IMR-90 (cell line): Measurements from ENCODE around the gene ZNF609. TPM values are rescaled to one million over a fixed set of nuclear protein-coding genes. Genes with fewer than 3 reads are reported as not detected.

Source experiments
- ATAC-seq: fragments of 200-7000 bp; cut with Tn5 transposase; 2 replicates; pipeline ENCODE4 v1.9.1; 2020; ENCODE audit warnings: low read depth, mild to moderate bottlenecking, moderate library complexity
- BruUV-seq: library from RNA; stranded (reverse); fragments of 400-500 nt; replicated peaks from 2 replicates; lab custom pipeline; 2021; lab: Mats Ljungman, UMichigan
- CTCF ChIA-PET: fragments of 300-600 bp; formaldehyde crosslinking; extraction: SDS; loops from one replicate; lab custom pipeline; 2021; ENCODE audit warnings: antibody characterized with exemption; lab: Yijun Ruan, JAX
- POLR2A ChIA-PET: fragments of 300-600 bp; sonication (Branson Sonifier 250); formaldehyde crosslinking; loops from one replicate; lab custom pipeline; 2022; ENCODE audit warnings: antibody characterized with exemption; ENCODE audit not compliant: unreplicated experiment; lab: Charles Lee
- DNase-seq: peaks from one replicate; pipeline ENCODE4 v3.0.0; 2013
- H2AFZ ChIP-seq: replicated peaks from 2 replicates; pipeline ENCODE3; 2013; ENCODE audit warnings: low read length, mild to moderate bottlenecking; ENCODE audit not compliant: poor library complexity
- H2AK5ac ChIP-seq: 2 replicates; pipeline ENCODE4 v1.6.1; 2013; ENCODE audit warnings: low read depth, low read length, inconsistent platforms
- H2AK9ac ChIP-seq: replicated peaks from 2 replicates; pipeline ENCODE3; 2013; ENCODE audit warnings: mild to moderate bottlenecking, low read depth, low read length, moderate library complexity; ENCODE audit not compliant: poor library complexity
- H2BK120ac ChIP-seq: 2 replicates; pipeline ENCODE4 v1.6.1; 2013; ENCODE audit warnings: low read depth, low read length, inconsistent platforms
- H2BK15ac ChIP-seq: 3 replicates; pipeline ENCODE4 v1.6.1; 2013; ENCODE audit warnings: low read depth, low read length, inconsistent platforms
- H2BK20ac ChIP-seq: 2 replicates; pipeline ENCODE4 v1.6.1; 2013; ENCODE audit warnings: low read depth, mild to moderate bottlenecking, inconsistent platforms, low read length, moderate library complexity
- H2BK5ac ChIP-seq: 2 replicates; pipeline ENCODE4 v1.6.1; 2013; ENCODE audit warnings: mild to moderate bottlenecking, low read depth, low read length, inconsistent platforms; ENCODE audit not compliant: poor library complexity, severe bottlenecking
- H3K14ac ChIP-seq: replicated peaks from 2 replicates; pipeline ENCODE4 v1.6.1; 2013; ENCODE audit warnings: low read depth, low read length, inconsistent platforms
- H3K18ac ChIP-seq: 2 replicates; pipeline ENCODE4 v1.6.1; 2013; ENCODE audit warnings: low read depth, low read length, control low read depth
- H3K23ac ChIP-seq: 2 replicates; pipeline ENCODE4 v1.6.1; 2013; ENCODE audit warnings: low read depth, low read length, inconsistent platforms
- H3K27ac ChIP-seq: 2 replicates; pipeline ENCODE4 v1.5.1; 2013; ENCODE audit warnings: mild to moderate bottlenecking, control low read depth, low read length; ENCODE audit not compliant: insufficient read depth
- H3K27me3 ChIP-seq: 2 replicates; pipeline ENCODE4 v1.6.1; 2013; ENCODE audit warnings: low read length; ENCODE audit not compliant: control insufficient read depth, insufficient read depth
- H3K36me3 ChIP-seq: 2 replicates; pipeline ENCODE4 v1.6.1; 2013; ENCODE audit warnings: low read length, mixed read lengths; ENCODE audit not compliant: control insufficient read depth, insufficient read depth
- H3K4ac ChIP-seq: 2 replicates; pipeline ENCODE4 v1.6.1; 2013; ENCODE audit warnings: low read depth, low read length, inconsistent platforms
- H3K4me1 ChIP-seq: 2 replicates; pipeline ENCODE4 v1.6.1; 2013; ENCODE audit warnings: low read length, mixed read lengths; ENCODE audit not compliant: control insufficient read depth, insufficient read depth
- H3K4me2 ChIP-seq: 2 replicates; pipeline ENCODE4 v1.6.1; 2013; ENCODE audit warnings: low read depth, mild to moderate bottlenecking, control low read depth, low read length, moderate library complexity
- H3K4me3 ChIP-seq: 2 replicates; pipeline ENCODE4 v1.5.1; 2013; ENCODE audit warnings: low read depth, mild to moderate bottlenecking, control low read depth, low read length, moderate library complexity; ENCODE audit not compliant: insufficient read depth
- H3K56ac ChIP-seq: 2 replicates; pipeline ENCODE4 v1.6.1; 2013; ENCODE audit warnings: low read length, inconsistent platforms; ENCODE audit not compliant: insufficient read depth; ENCODE audit errors: extremely low read depth
- H3K79me1 ChIP-seq, 2 experiments: 2 replicates each; pipeline ENCODE4 v1.6.1; 2013; ENCODE audit warnings: low read length in 2 of 2, inconsistent platforms in 1 of 2, low read depth in 1 of 2
- H3K9ac ChIP-seq: 2 replicates; pipeline ENCODE4 v1.6.1; 2013; ENCODE audit warnings: low read depth, low read length, control low read depth
- H3K9me1 ChIP-seq: 2 replicates; pipeline ENCODE4 v1.6.1; 2013; ENCODE audit warnings: low read length, inconsistent platforms; ENCODE audit not compliant: insufficient read depth
- H3K9me3 ChIP-seq: 2 replicates; pipeline ENCODE4 v1.6.1; 2013; ENCODE audit warnings: low read length; ENCODE audit not compliant: control insufficient read depth, insufficient read depth
- H4K20me1 ChIP-seq: 2 replicates; pipeline ENCODE4 v1.6.1; 2013; ENCODE audit warnings: low read length, inconsistent platforms; ENCODE audit not compliant: insufficient read depth
- H4K5ac ChIP-seq: 2 replicates; pipeline ENCODE4 v1.6.1; 2013; ENCODE audit warnings: mild to moderate bottlenecking, low read depth, low read length, control low read depth
- H4K8ac ChIP-seq, 2 experiments: 2 replicates each; pipeline ENCODE4 v1.6.1; 2013; ENCODE audit warnings: low read depth in 2 of 2, low read length in 2 of 2, control low read depth in 1 of 2, inconsistent platforms in 1 of 2
- H4K91ac ChIP-seq: 2 replicates; pipeline ENCODE4 v1.6.1; 2013; ENCODE audit warnings: low read depth, low read length, inconsistent platforms; ENCODE audit not compliant: insufficient read depth
- CEBPB ChIP-seq: IDR thresholded peaks from 2 replicates; pipeline ENCODE4 v1.6.1; 2012; ENCODE audit warnings: low read depth, low read length, improper control_type of control experiment
- CTCF ChIP-seq: conservative IDR thresholded peaks from 2 replicates; pipeline ENCODE4 v1.5.1; 2012; ENCODE audit warnings: mild to moderate bottlenecking, low read depth, low read length, improper control_type of control experiment
- WGBS, 2 experiments: methylation state at CpG; one replicate each; pipeline versions ENCODE4 v1.1.5 to v1.1.7; 2013; ENCODE audit warnings: missing lambda C conversion rate in 2 of 2; ENCODE audit not compliant: insufficient read length in 1 of 2; ENCODE audit errors: extremely low coverage in 2 of 2; 5-methylcytosine and 5-hydroxymethylcytosine counted together
- dilution Hi-C: fragments of 300-500 bp; cut with HindIII; formaldehyde crosslinking; loops from one replicate; pipeline ENCODE4 v1.14.3; 2018; ENCODE audit warnings: low sequenced_read_pairs; ENCODE audit not compliant: unreplicated experiment
- in situ Hi-C: fragments of 300-500 bp; cut with MboI; formaldehyde crosslinking; loops from 3 replicates; pipeline ENCODE4 v1.14.3; 2019; ENCODE audit warnings: low sequenced_read_pairs, inconsistent platforms, mixed read lengths
- intact Hi-C: fragments of 100-400 bp; cut with micrococcal nuclease; formaldehyde crosslinking; loops from 2 replicates; pipeline ENCODE4 v1.10.0; 2022
- polyA plus RNA-seq, 3 experiments: library from polyadenylated mRNA; depleted of rRNA; stranded (reverse); fragments of >200 nt; gene quantifications; 2 replicates each; pipeline ENCODE4 v1.2.3, GENCODE V29; 2012; ENCODE audit warnings: low replicate concordance in 1 of 3
- total RNA-seq: library from RNA; depleted of rRNA; stranded (reverse); fragments of >200 nt; gene quantifications from 2 replicates; pipeline ENCODE4 v1.2.3, GENCODE V29; 2012

ZNF609 gene
- total and polyA plus RNA-seq, 2 of the 4 experiments (the other 2 are of a cell fraction) = 10.4 to 12.5 TPM

DNA sequence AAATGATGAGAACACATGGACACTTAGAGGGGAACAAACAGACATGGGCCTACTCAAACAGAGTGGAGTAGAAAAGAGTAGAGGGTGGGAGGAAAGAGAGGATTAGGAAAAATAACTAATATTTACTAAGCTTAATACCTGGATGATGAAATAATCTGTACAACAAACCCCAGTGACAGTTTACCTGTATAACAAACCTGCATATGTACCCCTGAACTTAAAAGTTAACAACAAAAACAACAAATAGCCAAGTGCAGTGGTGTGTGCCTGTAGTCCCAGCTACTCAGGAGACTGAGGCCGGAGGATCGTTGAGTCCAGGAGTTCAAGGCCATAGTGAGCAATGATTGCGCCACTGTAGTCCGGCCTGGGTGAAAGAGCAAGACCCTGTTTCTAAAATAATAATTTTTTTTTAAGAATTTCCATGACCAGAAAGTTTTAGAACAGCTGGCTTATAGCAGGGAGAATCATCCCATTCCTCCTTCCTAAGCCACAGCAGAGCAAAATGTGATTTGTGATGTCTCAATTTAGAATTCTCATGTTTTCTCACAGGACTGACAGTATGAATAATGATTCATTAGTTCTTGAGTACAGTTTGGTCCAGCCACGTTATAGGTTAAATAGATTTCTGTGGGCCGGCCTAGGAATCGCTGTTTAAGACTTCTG lies 150.0 kb downstream of the ZNF609 start:
- H3K4me1 ChIP-seq = no peaks in the 10 kb centered on the region; the same call in 1 of the 2 replicates
- H3K14ac ChIP-seq = no peak overlapping the region
- intact Hi-C loops = no loop called here
- no peaks in the 10 kb centered on the region for H3K9me3 ChIP-seq
- DNase-seq (no peak), ATAC-seq (no peak)
- no peak overlapping the region for H3K4me2 ChIP-seq
- H3K79me1 ChIP-seq = peaks cover 24 to 55% of the 10 kb centered on the region in 2 experiments
- TF ChIP-seq CEBPB = peak; percentile 28; the same call in 1 of the 2 replicates
- TF ChIP-seq CTCF = no peak
- no peak overlapping the region for H2AK5ac ChIP-seq
- no peak overlapping the region for H2BK20ac ChIP-seq
- POLR2A ChIA-PET = no interaction called here
- no peak overlapping the region for H3K4me3 ChIP-seq
- no peak overlapping the region for H2AK9ac ChIP-seq
- peaks cover 13% of the 10 kb centered on the region; the same call in 1 of the 2 replicates for H4K20me1 ChIP-seq
- no peak overlapping the region for H2AFZ ChIP-seq
- H3K23ac ChIP-seq = no peak overlapping the region
- in situ Hi-C loops = no loop called here
- H2BK5ac ChIP-seq = no peak overlapping the region
- H4K8ac ChIP-seq = no peak overlapping the region
- H2BK15ac ChIP-seq = no peak overlapping the region
- dilution Hi-C loops = no loop called here
- no peak overlapping the region for H3K27ac ChIP-seq
- no peaks in the 10 kb centered on the region for H3K36me3 ChIP-seq
- no peak overlapping the region for H4K5ac ChIP-seq
- no peak overlapping the region for H3K9ac ChIP-seq
- no peaks in the 10 kb centered on the region for H3K27me3 ChIP-seq
- no peak overlapping the region for H3K18ac ChIP-seq
- no peak overlapping the region for H2BK120ac ChIP-seq
- no peak overlapping the region for H3K4ac ChIP-seq
- CTCF ChIA-PET = no interaction called here
- no peak overlapping the region for H3K56ac ChIP-seq
- H4K91ac ChIP-seq = no peak overlapping the region
- H3K9me1 ChIP-seq = no peaks in the 10 kb centered on the region; the same call in 1 of the 2 replicates
- no CpG with 5 or more reads among the region's 7 CpGs for WGBS, 2 experiments
- BruUV-seq = no TSS peak
